Left lobe of liver (tissue), 2 donors: Measurements from ENCODE around the gene SLC5A6. TPM values are rescaled to one million over a fixed set of nuclear protein-coding genes. Genes with fewer than 3 reads are reported as not detected.
A peak's percentile ranks its signal among the peaks of the same experiment; 100 is the strongest.
"Not testable (repeated sequence)": the region's sequence is repeated elsewhere in the genome, so short reads cannot be mapped to it uniquely, and the experiment has no call there.

ENCODE experiments used
- ATAC-seq: fragments of 200-7000 bp; cut with Tn5 transposase; one replicate; pipeline ENCODE4 v1.9.1; 2020; ENCODE audit warnings: mild to moderate bottlenecking, moderate library complexity
- DNase-seq: peaks from one replicate; pipeline ENCODE4 v3.0.0-alpha.2; 2020; ENCODE audit warnings: low spot score
- total RNA-seq: library from RNA; stranded (reverse); gene quantifications from one replicate; pipeline ENCODE4 v1.2.1, GENCODE V29; 2021
- donor health status: DM: no; HTN: no; CAD: no; lungs with moderate emphysema.
- donor health status: DM: no; HTN: yes; CAD: no.

The SLC5A6 gene
- total RNA-seq, 1 donor from 2014 or later, result 72.6 TPM

- ATAC-seq, result peak; percentile 42
- no peak for DNase-seq
Measured at GRCh38 chr2:27177441-27178351, 34.4 kb downstream of the SLC5A6 start.

DNA sequence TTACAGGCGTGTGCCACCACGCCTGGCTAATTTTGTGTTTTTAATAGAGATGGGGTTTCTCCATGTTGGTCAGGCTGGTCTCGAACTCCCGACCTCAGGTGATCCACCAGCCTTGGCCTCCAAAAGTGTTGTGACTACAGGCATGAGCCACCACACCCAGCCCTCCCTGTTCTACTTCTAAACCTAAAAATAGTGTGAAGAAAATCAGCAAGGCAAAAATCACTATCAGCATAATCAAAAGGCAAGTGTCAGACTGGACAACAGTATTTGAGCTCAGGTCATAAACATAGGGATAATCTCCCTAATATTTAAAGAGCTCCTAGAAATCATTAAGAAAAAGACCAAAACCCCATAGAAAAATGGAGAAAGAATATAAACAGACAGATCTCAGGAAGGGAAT lies 36.3 kb downstream of the SLC5A6 start:
- not testable (repeated sequence) for ATAC-seq, DNase-seq

- DNase-seq (no peak), ATAC-seq (no peak)
Measured at GRCh38 chr2:27175330-27175729, 36.7 kb downstream of the SLC5A6 start.

DNA sequence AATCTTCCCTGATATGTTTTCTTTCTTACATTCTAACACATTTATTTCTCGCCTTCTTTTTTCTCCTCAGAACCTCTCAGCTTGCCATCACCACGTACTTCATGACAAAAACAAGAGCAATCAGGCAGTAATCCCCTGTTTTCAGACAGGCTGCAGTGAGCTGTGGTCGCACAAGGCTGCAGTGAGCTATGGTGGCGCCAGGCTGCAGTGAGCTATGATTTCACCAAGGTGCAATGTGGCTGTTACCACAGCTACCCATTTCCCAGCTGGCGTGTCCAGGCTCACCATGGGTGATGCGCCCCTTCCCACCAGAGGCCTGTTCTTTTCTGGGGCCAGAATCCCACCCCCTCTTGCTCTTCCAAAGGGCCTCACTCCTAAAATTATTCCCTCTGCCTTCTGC lies 37.4 kb downstream of the SLC5A6 start:
- ATAC-seq, result no peak
- DNase-seq, result no peak

GRCh38 chr2:27171351-27171848 lies 40.7 kb downstream of the SLC5A6 start:
- ATAC-seq, result peak; percentile 65
- peak; percentile 69 for DNase-seq

DNA sequence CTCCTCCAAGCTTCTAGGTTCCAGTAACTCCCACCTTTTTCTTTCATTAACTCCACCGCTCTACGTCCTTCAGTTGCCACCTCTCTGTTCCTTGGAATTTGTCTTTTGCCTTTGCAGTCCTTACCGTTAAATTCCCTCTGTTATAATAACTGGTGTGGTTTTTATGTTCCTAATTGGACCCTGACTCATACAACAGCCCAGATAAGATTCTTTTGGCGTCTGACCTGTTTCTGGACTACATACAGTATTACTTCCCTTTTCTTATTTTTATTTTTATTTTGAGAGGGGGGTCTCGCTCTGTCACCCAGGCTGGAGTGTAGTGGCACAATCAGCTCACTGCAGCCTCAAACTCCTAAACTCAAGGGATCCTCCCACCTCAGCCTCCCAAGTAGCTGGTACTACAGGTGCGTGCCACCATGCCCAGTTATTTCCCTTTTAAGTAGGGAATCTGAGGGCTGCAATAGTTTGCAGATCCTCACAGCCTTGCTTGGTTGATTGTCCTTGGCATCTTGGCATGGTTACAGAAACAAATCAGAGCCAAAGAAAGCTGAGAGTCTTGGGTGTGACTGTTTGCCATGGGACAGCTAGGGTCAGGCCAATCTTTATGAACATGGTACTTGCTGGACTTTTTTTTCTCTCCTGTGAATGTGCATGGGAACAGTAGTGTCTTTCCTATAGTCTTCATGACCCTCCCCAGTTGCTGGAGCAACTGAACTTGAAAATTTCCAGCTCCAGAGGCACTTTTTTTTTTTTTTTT lies 41.3 kb downstream of the SLC5A6 start:
- ATAC-seq, result no peak
- no peak for DNase-seq

GRCh38 chr2:27164960-27165763 lies 46.9 kb downstream of the SLC5A6 start:
- no peak for DNase-seq
- no peak for ATAC-seq

- ATAC-seq (peak; percentile 88), DNase-seq (no peak)
Measured at GRCh38 chr2:27162151-27163121, 49.6 kb downstream of the SLC5A6 start.

DNA sequence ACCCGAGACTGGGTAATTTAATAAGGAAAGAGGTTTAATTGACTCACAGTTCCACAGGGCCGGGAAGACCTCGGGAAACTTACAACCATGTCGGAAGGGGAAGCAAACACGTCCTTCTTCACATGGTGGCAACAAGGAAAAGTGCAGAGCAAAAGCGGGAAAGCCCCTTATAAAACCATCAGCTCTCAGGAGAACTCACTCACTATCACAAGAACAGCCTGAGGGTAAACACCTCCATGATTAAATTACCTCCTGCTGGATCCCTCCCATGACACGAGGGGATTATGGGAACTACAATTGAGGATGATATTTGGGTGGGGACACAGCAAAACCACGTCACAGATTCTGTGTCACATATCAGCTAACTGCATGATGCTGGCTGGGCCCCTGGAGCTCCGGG lies 51.9 kb downstream of the SLC5A6 start:
- no peak for ATAC-seq
- DNase-seq, result no peak

GRCh38 chr2:27159271-27159670 lies 52.8 kb downstream of the SLC5A6 start:
- DNase-seq, result no peak
- no peak for ATAC-seq

GRCh38 chr2:27158468-27158867 lies 53.6 kb downstream of the SLC5A6 start:
- ATAC-seq, result no peak

GRCh38 chr2:27155069-27155520 lies 57.0 kb downstream of the SLC5A6 start:
- DNase-seq (no peak), ATAC-seq (no peak)

More at GRCh38 chr2:27158468-27158867, 53.6 kb downstream of the SLC5A6 start:
- no peak for DNase-seq

- ATAC-seq, result no peak
- no peak for DNase-seq
Measured at GRCh38 chr2:27154488-27154887, 57.6 kb downstream of the SLC5A6 start.

DNA sequence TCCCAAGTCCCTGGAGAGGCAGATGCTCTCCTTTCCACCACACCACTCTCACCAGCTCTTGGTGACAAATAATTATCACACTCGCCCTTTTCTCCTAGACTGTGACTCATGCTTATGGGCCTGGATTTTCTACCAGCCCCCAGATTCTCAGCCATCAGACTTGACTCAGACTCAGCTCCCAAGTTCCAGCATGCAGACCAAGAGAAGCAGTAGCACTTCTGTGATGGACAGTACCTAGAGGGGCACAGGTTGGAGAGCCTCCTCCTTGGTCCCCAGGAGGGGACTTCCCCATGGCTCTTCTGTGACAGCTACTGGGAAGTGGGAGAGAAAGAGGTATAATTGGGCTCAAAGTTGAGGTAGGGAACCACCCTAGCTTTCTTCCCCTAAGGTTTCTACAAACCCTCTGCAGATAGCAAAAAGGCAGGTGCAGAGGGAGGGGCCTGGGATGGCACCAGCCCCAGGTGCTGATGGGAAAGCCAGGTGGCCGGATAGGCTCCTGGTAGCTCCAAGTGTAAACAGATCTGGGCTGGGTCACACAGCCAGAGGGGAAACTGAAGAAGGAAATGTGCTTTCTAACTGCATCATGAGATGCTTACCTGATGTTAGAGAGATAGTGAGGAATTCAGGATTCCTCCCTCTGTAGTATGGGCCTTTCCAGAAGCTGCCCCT lies 59.1 kb downstream of the SLC5A6 start:
- ATAC-seq (no peak), DNase-seq (no peak)

DNA sequence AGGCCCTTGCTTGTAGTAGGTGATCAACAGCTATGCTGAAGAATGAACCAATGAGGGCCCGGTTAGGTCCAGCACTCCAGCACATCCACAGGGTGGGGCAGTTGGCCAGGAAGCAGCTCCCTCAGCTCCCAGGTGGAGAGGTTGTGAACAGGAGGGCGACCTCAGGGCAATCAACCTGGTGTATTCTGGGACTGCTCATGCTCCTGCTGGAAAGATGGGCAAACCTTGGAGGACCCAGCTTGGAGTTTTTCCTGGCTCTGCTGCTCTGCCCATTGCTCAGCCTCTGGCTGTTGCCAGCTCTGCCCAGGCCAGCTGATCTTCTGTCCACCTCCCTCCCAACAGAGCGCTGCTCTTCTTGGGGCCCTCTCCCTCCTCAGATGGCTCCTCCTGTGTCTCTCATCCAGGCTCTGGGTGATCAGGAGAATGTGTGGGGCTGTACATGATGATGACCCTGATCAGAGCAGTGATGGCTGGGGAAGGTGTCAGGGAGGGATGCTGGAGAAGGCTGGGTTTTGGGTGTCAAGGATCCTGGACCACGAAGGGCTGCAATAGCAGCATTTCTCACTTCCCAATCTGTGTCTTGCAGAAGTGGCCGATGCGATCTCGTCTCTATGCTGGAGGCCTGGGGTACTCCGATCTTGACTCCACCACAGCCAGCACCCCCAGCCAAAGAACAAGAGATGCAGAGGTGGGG lies 59.8 kb downstream of the SLC5A6 start:
- no peak for DNase-seq
- ATAC-seq, result peak; percentile 93

DNA sequence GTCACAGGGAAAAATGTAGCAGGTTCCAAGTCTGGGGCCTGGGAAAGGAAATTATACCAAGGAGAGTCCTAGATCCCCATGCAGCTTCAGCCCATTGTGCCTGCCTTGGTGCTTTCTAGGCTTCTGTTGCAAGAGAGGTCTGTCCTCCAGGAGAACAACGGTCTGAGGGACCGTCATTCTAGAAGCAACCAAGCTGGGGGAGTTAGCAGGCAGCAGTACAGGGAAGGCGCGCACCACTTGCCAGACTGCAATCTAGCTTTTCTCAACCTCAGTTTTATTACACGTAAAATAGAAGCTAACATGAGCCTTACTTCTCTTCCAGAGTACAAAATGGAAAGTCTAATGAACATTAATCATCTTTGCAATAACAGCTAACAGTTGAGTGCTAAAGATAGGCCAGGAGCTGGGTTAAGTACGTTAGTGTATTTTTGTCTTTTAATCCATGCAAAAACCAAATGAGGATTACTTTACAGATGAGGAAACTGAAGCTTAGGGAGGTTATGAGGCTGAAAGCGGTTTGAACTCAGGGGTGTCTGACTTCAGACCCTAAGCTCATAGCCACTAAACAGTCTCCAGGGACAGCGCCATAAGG lies 61.3 kb downstream of the SLC5A6 start:
- ATAC-seq, result no peak
- no peak for DNase-seq
